IMR-90 (cell line): ENCODE results near the gene TARDBP.

Source experiments
- CHD1 ChIP-seq: IDR thresholded peaks from 2 replicates; pipeline ENCODE4 v1.6.1; 2012; ENCODE audit warnings: low read depth, low read length, improper control_type of control experiment
- CTCF ChIP-seq: conservative IDR thresholded peaks from 2 replicates; pipeline ENCODE4 v1.5.1; 2012; ENCODE audit warnings: mild to moderate bottlenecking, low read depth, low read length, improper control_type of control experiment
- POLR2A ChIP-seq: IDR thresholded peaks from 2 replicates; pipeline ENCODE4 v1.6.1; 2012; ENCODE audit warnings: mild to moderate bottlenecking, low read depth, low read length
- RAD21 ChIP-seq: IDR thresholded peaks from 2 replicates; pipeline ENCODE4 v1.6.1; 2012; ENCODE audit warnings: low read length, improper control_type of control experiment
- SMC3 ChIP-seq: fragments of 150-350 bp; IDR thresholded peaks from 2 replicates; pipeline ENCODE4 v1.6.1; 2016; ENCODE audit warnings: low read depth, mild to moderate bottlenecking, antibody characterized with exemption, low read length, moderate library complexity
- USF2 ChIP-seq: fragments of 150-350 bp; IDR thresholded peaks from 2 replicates; pipeline ENCODE4 v1.6.1; 2017; ENCODE audit warnings: mild to moderate bottlenecking, antibody characterized with exemption, low read length, low read depth

- no peak for TF ChIP-seq CHD1
- TF ChIP-seq POLR2A, result no peak
- no peak for TF ChIP-seq RAD21
- peak; percentile 32; the same call in 1 of the 2 replicates for TF ChIP-seq CTCF
- TF ChIP-seq USF2, result no peak
- no peak for TF ChIP-seq SMC3
Measured at GRCh38 chr1:10980094-10980577, 32.3 kb upstream of the TARDBP start.
